ENCODE results near the gene WDR17. TPM values are rescaled to one million over a fixed set of nuclear protein-coding genes. Genes with fewer than 3 reads are reported as not detected.

WDR17 gene
- total and polyA plus RNA-seq, 2 of the 8 experiments (the other 6 are each of a cell fraction or from before 2014, with no cell fraction given), result 1.4 to 3.3 TPM

GRCh38 chr4:176063718-176064117, 1.9 kb upstream of the WDR17 start:
- H2AK5ac ChIP-seq (ENCODE audit: low read depth, low read length), result no peak overlapping the region
- no peak overlapping the region for H3K4me3 ChIP-seq (ENCODE audit: extremely low read depth in 1 of 4, insufficient read depth in 2 of 4, low read depth in 3 of 4, low read length in 4 of 4)
- H3K56ac ChIP-seq (replicated peaks; ENCODE audit: insufficient read length, low read depth, low read length), result no peak overlapping the region
- no peak overlapping the region for H2BK20ac ChIP-seq (ENCODE audit: low read length)
- H4K20me1 ChIP-seq (replicated peaks in 1 of 2; ENCODE audit: control insufficient read depth in 1 of 2, insufficient read depth in 2 of 2, low read length in 2 of 2), result no peaks in the 10 kb centered on the region
- no peaks in the 10 kb centered on the region; a peak in 1 of 7 replicates for H3K4me1 ChIP-seq (replicated peaks in 1 of 4; ENCODE audit: control insufficient read depth in 3 of 4, insufficient read depth in 4 of 4, low read length in 3 of 4)
- H3K14ac ChIP-seq (ENCODE audit: insufficient read length), result no peak overlapping the region
- POLR2A ChIA-PET (ENCODE audit: partially characterized antibody), result no interaction called here
- no peaks in the 10 kb centered on the region for H3K27me3 ChIP-seq (replicated peaks in 1 of 4; ENCODE audit: control insufficient read depth in 3 of 4, extremely low read depth in 1 of 4, insufficient read depth in 3 of 4, low read length in 3 of 4)
- H4K5ac ChIP-seq (ENCODE audit: insufficient read length, low read depth, low read length), result no peak overlapping the region
- H3K36me3 ChIP-seq (ENCODE audit: control insufficient read depth in 2 of 4, insufficient read depth in 4 of 4, low read length in 3 of 4), result no peaks in the 10 kb centered on the region
- no peak overlapping the region for H3K27ac ChIP-seq (ENCODE audit: low read depth, low read length)
- no peaks in the 10 kb centered on the region for H3K79me1 ChIP-seq (ENCODE audit: low read depth, low read length)
- DNase-seq (ENCODE audit: low read depth in 1 of 2, low spot score in 2 of 2), result no peak
- no peak for FAIRE-seq
- no peak overlapping the region for H3K9ac ChIP-seq (replicated peaks in 1 of 4; ENCODE audit: extremely low read depth in 1 of 4, low read depth in 3 of 4, low read length in 3 of 4)
- H3K9me3 ChIP-seq (ENCODE audit: insufficient read depth in 2 of 2, low read depth in 1 of 2, low read length in 1 of 2), result 0 out of 4 replicates have a peak, but pooled peaks cover 0 to 4% of the 10 kb centered on the region in 2 experiments
- no peak overlapping the region for H4K91ac ChIP-seq (replicated peaks; ENCODE audit: insufficient read length, low read length)
- no peak overlapping the region for H2BK5ac ChIP-seq (ENCODE audit: low read depth, low read length)
- H2BK12ac ChIP-seq (ENCODE audit: low read depth, low read length), result no peak overlapping the region
- H2BK120ac ChIP-seq (replicated peaks; ENCODE audit: low read depth, low read length), result no peak overlapping the region
- no peak overlapping the region for H3K4me2 ChIP-seq (ENCODE audit: insufficient read depth in 1 of 2, low read depth in 2 of 2, low read length in 2 of 2)
- H3K23me2 ChIP-seq (ENCODE audit: low read depth, low read length), result peaks cover 4% of the 10 kb centered on the region
- no peak overlapping the region for H2BK15ac ChIP-seq (ENCODE audit: low read length)
- no peak overlapping the region for H3K23ac ChIP-seq (ENCODE audit: insufficient read length)
- no peak overlapping the region for H2AFZ ChIP-seq (ENCODE audit: low read length)
- CTCF ChIA-PET (ENCODE audit: partially characterized antibody), result no interaction called here
- 96% methylated on average over 15 of the region's 20 CpGs; no CpG with 5 or more reads in 1 of the 2 experiments for WGBS, 2 experiments (ENCODE audit: extremely low coverage in 1 of 2, insufficient coverage in 1 of 2, insufficient read length in 1 of 2, insufficient replicate concordance in 2 of 2, low coverage in 1 of 2, low lambda C conversion rate in 2 of 2, missing lambda C conversion rate in 1 of 2)
- H4K8ac ChIP-seq (ENCODE audit: extremely low read depth, insufficient read depth, low read length), result no peak overlapping the region
- H3K4ac ChIP-seq (replicated peaks; ENCODE audit: insufficient read length, low read depth, low read length), result no peak overlapping the region
- no peak overlapping the region for H3K18ac ChIP-seq (ENCODE audit: extremely low read depth, low read length)
- no peaks in the 10 kb centered on the region for H3K79me2 ChIP-seq (ENCODE audit: control insufficient read depth in 1 of 2, insufficient read depth in 2 of 2, low read length in 2 of 2)
- TF ChIP-seq RNF2 (IDR thresholded peaks at IDR 0.05; ENCODE audit: borderline replicate concordance, low read depth, low read length, missing control alignments, poor library complexity, severe bottlenecking), result no peak
- no peak for TF ChIP-seq TAF1 (IDR thresholded peaks at IDR 0.05; ENCODE audit: low read depth, low read length)
- no peak for TF ChIP-seq ATF3 (IDR thresholded peaks at IDR 0.05; ENCODE audit: insufficient read depth, low read depth, low read length)
- no peak for TF ChIP-seq POLR2A (IDR thresholded peaks at IDR 0.05; ENCODE audit: control extremely low read depth in 1 of 2, low read depth in 2 of 2, low read length in 2 of 2)
- TF ChIP-seq GABPA (IDR thresholded peaks at IDR 0.05; ENCODE audit: borderline replicate concordance, insufficient read depth, low read length), result no peak
- TF ChIP-seq NANOG (IDR thresholded peaks at IDR 0.05; ENCODE audit: insufficient read depth, low read depth, low read length, poor library complexity, severe bottlenecking), result no peak
- no peak for TF ChIP-seq CTBP2 (IDR thresholded peaks at IDR 0.05; ENCODE audit: borderline replicate concordance, insufficient read depth, insufficient read length, low read length)
- TF ChIP-seq NRF1 (IDR thresholded peaks at IDR 0.05; ENCODE audit: low read depth, low read length), result no peak
- TF ChIP-seq RFX5 (IDR thresholded peaks at IDR 0.05; ENCODE audit: borderline replicate concordance, low read depth, low read length), result no peak
- TF ChIP-seq RBBP5 (IDR thresholded peaks at IDR 0.05; ENCODE audit: borderline replicate concordance, low read depth, low read length), result no peak
- no peak for TF ChIP-seq BACH1 (IDR thresholded peaks at IDR 0.05; ENCODE audit: low read length)
- no peak for TF ChIP-seq TCF12 (IDR thresholded peaks at IDR 0.05; ENCODE audit: low read depth, low read length)
- no peak for TF ChIP-seq FOSL1 (IDR thresholded peaks at IDR 0.05; ENCODE audit: insufficient read depth, low read depth, low read length)
- TF ChIP-seq ASH2L (IDR thresholded peaks at IDR 0.05; ENCODE audit: low read length), result no peak
